Thoracic aorta (tissue), 2 donors: ENCODE measurements around the gene CCR5AS.
A peak's percentile ranks its signal among the peaks of the same experiment; 100 is the strongest.

ENCODE experiments used
- ATAC-seq: fragments of 150-250 bp; one replicate; pipeline ENCODE4 v1.8.0; 2017; ENCODE audit warnings: low read depth; ENCODE audit not compliant: insufficient number of reproducible peaks, low FRiP score
- DNase-seq: peaks from one replicate; pipeline ENCODE4 v3.0.0-alpha.2; 2020; ENCODE audit warnings: low spot score
- H3K27ac ChIP-seq, 2 donors: fragments of 200-600 bp; sonication (generic); 1 replicate in 1 of 2; 2 replicates in 1 of 2; pipeline ENCODE4 v1.5.1; 2016; ENCODE audit warnings: mild to moderate bottlenecking in 2 of 2, moderate library complexity in 2 of 2
- H3K27me3 ChIP-seq: fragments of 200-600 bp; sonication (generic); replicated peaks from 2 replicates; pipeline ENCODE4 v1.6.0; 2016; ENCODE audit warnings: mild to moderate bottlenecking; ENCODE audit not compliant: insufficient read depth
- H3K36me3 ChIP-seq: fragments of 200-600 bp; sonication (generic); one replicate; pipeline ENCODE4 v1.5.1; 2016
- H3K4me1 ChIP-seq, 2 donors: fragments of 200-600 bp; sonication (generic); 1 replicate in 1 of 2; 2 replicates in 1 of 2; pipeline versions ENCODE4 v1.5.1 to v1.6.0; 2016; ENCODE audit warnings: low read depth in 2 of 2, mild to moderate bottlenecking in 1 of 2; ENCODE audit not compliant: control insufficient read depth in 1 of 2
- H3K4me3 ChIP-seq: fragments of 200-600 bp; sonication (generic); 2 replicates; pipeline ENCODE4 v1.5.1; 2016; ENCODE audit warnings: mild to moderate bottlenecking
- H3K9me3 ChIP-seq: fragments of 200-600 bp; sonication (generic); 2 replicates; pipeline ENCODE4 v1.5.1; 2016
- CTCF ChIP-seq: fragments of 200-600 bp; sonication (generic); IDR thresholded peaks from one replicate; pipeline ENCODE4 v1.5.1; 2019; ENCODE audit warnings: antibody characterized with exemption

The CCR5AS gene

GRCh38 chr3:46411271-46411670 is 4.4 kb upstream of the CCR5AS start:
- no peaks in the 10 kb centered on the region for H3K36me3 ChIP-seq
- no peak for DNase-seq
- no peak for TF ChIP-seq CTCF
- no peaks in the 10 kb centered on the region for H3K9me3 ChIP-seq
- H3K27me3 ChIP-seq: no peaks in the 10 kb centered on the region
- ATAC-seq: no peak
- no peak overlapping the region for H3K27ac ChIP-seq
- H3K4me1 ChIP-seq: peaks cover 0 to 9% of the 10 kb centered on the region in 2 donors
- H3K4me3 ChIP-seq: no peak overlapping the region

- DNase-seq: no peak
- Histone ChIP-seq H3K27me3 (no peaks in the 10 kb centered on the region), H3K36me3 (no peaks in the 10 kb centered on the region), H3K9me3 (no peaks in the 10 kb centered on the region), H3K4me3 (no peak overlapping the region), H3K27ac (no peak overlapping the region), H3K4me1 (peaks cover 4 to 15% of the 10 kb centered on the region in 2 donors)
- TF ChIP-seq CTCF: no peak
- ATAC-seq: no peak
These were observed 3.8 kb upstream of the CCR5AS start for GRCh38 chr3:46410669-46411068.

DNA sequence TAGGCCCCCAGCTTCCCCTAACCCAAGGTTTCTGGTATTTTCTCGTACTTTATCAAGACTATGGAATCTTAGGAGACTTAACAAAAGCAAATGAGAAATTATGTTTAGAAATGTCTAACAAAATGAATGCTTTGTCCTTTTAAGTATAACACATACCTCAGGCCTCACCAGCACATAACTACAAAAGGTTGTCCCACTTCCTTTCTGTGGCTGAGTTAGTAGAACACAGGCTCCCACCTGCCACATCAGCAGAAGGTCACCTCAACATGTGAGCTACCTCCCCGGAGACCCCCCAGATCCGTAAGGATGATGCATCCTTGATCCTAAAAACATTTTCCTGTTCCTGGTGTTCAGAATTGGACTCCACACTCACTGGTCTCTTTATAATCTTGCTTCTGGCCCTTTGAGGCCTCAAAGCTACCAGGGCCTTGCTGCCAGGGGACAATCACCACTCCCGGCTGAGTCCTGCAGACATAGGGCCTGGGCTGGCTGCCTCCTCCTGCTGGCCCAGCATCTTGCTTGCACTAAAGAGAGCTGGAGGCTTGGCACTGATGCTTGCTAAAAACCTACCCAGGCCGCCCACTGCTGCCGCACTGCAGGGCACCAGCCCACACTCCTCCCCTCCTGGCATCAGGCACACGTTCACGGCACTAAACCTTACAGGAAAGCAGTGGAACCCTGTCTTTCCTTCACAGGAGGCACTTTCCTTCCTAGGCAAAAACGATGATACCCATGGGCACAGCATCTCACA is 3.0 kb upstream of the CCR5AS start:
- Histone ChIP-seq H3K4me3 (no peak overlapping the region), H3K27ac (no peak overlapping the region), H3K9me3 (no peaks in the 10 kb centered on the region), H3K4me1 (peaks cover 8 to 22% of the 10 kb centered on the region in 2 donors), H3K27me3 (no peaks in the 10 kb centered on the region), H3K36me3 (no peaks in the 10 kb centered on the region)
- DNase-seq (no peak), ATAC-seq (no peak)
- TF ChIP-seq CTCF: no peak

DNA sequence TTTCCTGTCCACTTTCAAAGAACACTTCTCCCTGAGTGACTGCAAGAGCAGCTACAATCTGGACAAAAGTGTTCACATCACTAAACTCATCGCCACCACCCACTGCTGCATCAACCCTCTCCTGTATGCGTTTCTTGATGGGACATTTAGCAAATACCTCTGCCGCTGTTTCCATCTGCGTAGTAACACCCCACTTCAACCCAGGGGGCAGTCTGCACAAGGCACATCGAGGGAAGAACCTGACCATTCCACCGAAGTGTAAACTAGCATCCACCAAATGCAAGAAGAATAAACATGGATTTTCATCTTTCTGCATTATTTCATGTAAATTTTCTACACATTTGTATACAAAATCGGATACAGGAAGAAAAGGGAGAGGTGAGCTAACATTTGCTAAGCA is 2.0 kb upstream of the CCR5AS start:
- no peak for ATAC-seq
- no peak overlapping the region for H3K27ac ChIP-seq
- H3K27me3 ChIP-seq: no peaks in the 10 kb centered on the region
- no peak for DNase-seq
- peaks cover 8 to 28% of the 10 kb centered on the region in 2 donors for H3K4me1 ChIP-seq
- no peaks in the 10 kb centered on the region for H3K36me3 ChIP-seq
- H3K4me3 ChIP-seq: no peak overlapping the region
- TF ChIP-seq CTCF: no peak
- H3K9me3 ChIP-seq: no peaks in the 10 kb centered on the region

GRCh38 chr3:46407970-46408369 is 1.1 kb upstream of the CCR5AS start:
- DNase-seq (no peak), ATAC-seq (no peak)
- Histone ChIP-seq H3K9me3 (no peaks in the 10 kb centered on the region), H3K4me3 (peak overlapping the region; percentile 62), H3K27me3 (no peaks in the 10 kb centered on the region), H3K36me3 (no peaks in the 10 kb centered on the region), H3K4me1 (peaks cover 8 to 26% of the 10 kb centered on the region in 2 donors), H3K27ac (peak overlapping the region in 1 of 2 donors; percentile 70)
- TF ChIP-seq CTCF: no peak
